Transverse colon (tissue), 4 donors: ENCODE data around the gene GP1BB. TPM values are rescaled to one million over a fixed set of nuclear protein-coding genes. Genes with fewer than 3 reads are reported as not detected.
"Not testable (repeated sequence)": the region's sequence is repeated elsewhere in the genome, so short reads cannot be mapped to it uniquely, and the experiment has no call there.

Experiments
- DNase-seq: peaks from one replicate; pipeline ENCODE4 v3.0.0-alpha.2; 2019
- H3K27ac ChIP-seq, 4 donors: fragments of 200-600 bp; sonication (generic); 2 replicates each; pipeline ENCODE4 v1.5.1; 2016 to 2018; ENCODE audit warnings: inconsistent platforms in 4 of 4
- H3K27me3 ChIP-seq: fragments of 200-600 bp; sonication (generic); 2 replicates; pipeline ENCODE4 v1.5.1; 2017; ENCODE audit warnings: inconsistent platforms
- H3K36me3 ChIP-seq, 4 donors: fragments of 200-600 bp; sonication (generic); 2 replicates each; pipeline ENCODE4 v1.5.1; 2017 to 2019; ENCODE audit warnings: inconsistent platforms in 4 of 4
- H3K4me1 ChIP-seq, 4 donors: fragments of 200-600 bp; sonication (generic); 2 replicates each; pipeline ENCODE4 v1.5.1; 2017 to 2020; ENCODE audit warnings: inconsistent platforms in 4 of 4
- H3K4me3 ChIP-seq, 4 donors: fragments of 200-600 bp; sonication (generic); 1 replicate in 1 of 4; 2 replicates in 3 of 4; pipeline versions ENCODE4 v1.5.1 to v1.6.1; 2017 to 2019; ENCODE audit warnings: inconsistent platforms in 4 of 4
- H3K9me3 ChIP-seq, 2 donors: fragments of 200-600 bp; sonication (generic); 2 replicates each; pipeline ENCODE4 v1.5.1; 2017 to 2019; ENCODE audit warnings: inconsistent platforms in 2 of 2
- CTCF ChIP-seq, 5 experiments: fragments of 200-600 bp in 3 of 5; fragments of 450-650 bp in 2 of 5; sonication (generic) in 3 of 5; IDR thresholded peaks; 1 replicate in 2 of 5; 2 replicates in 3 of 5; pipeline ENCODE4 v1.5.1; 2016 to 2017; ENCODE audit warnings: antibody characterized with exemption in 5 of 5, inconsistent platforms in 3 of 5, mild to moderate bottlenecking in 2 of 5, moderate library complexity in 1 of 5
- EP300 ChIP-seq: sonication (generic); formaldehyde crosslinking; IDR thresholded peaks from one replicate; pipeline ENCODE4 v1.6.1; 2017; ENCODE audit warnings: antibody characterized with exemption, low read depth
- POLR2A ChIP-seq: fragments of 450-650 bp; IDR thresholded peaks from one replicate; pipeline ENCODE4 v1.6.1; 2016; ENCODE audit warnings: antibody characterized with exemption, mild to moderate bottlenecking, moderate library complexity
- POLR2AphosphoS5 ChIP-seq, 3 donors: sonication (generic); formaldehyde crosslinking; IDR thresholded peaks; one replicate each; pipeline ENCODE4 v1.6.1; 2016; ENCODE audit warnings: antibody characterized with exemption in 3 of 3
- WGBS, 2 donors: methylation state at CpG; one replicate each; pipeline ENCODE4 v1.1.5; 2018; ENCODE audit warnings: low coverage in 1 of 2; 5-methylcytosine and 5-hydroxymethylcytosine counted together
- in situ Hi-C, 4 donors: fragments of 200-750 bp; cut with MboI; loops; one replicate each; pipeline versions ENCODE4 v1.15.0 to v1.15.1; 2017; ENCODE audit warnings: low sequenced_read_pairs in 3 of 4, low pct_ligation_motif_present in 1 of 4, low pct_unique_long_range_greater_than_20kb in 1 of 4
- intact Hi-C: fragments of 100-400 bp; cut with DNase I; formaldehyde crosslinking; loops from one replicate; pipeline ENCODE4 v1.15.1; 2023; ENCODE audit warnings: low total_unique reads
- total RNA-seq, 4 donors: library from RNA; depleted of rRNA; stranded (reverse); fragments of >200 nt; gene quantifications; one replicate each; pipeline ENCODE4 v1.1.0, GENCODE V29; 2016

Gene GP1BB
- total RNA-seq, 4 donors from 2014 or later: 0.41 to 10.3 (median 1.8) TPM

- DNase-seq: no peak
- H3K4me1 ChIP-seq: peaks cover 0 to 12% (median 9%) of the 10 kb centered on the region in 4 donors
- no peak overlapping the region for H3K27ac ChIP-seq
- intact Hi-C loops: no loop called here
- in situ Hi-C loops: no loop called here
- H3K9me3 ChIP-seq: no peaks in the 10 kb centered on the region
- no peaks in the 10 kb centered on the region for H3K36me3 ChIP-seq
- H3K27me3 ChIP-seq: peaks cover 63% of the 10 kb centered on the region
- no peak for TF ChIP-seq POLR2AphosphoS5 (IDR thresholded peaks at IDR 0.05)
- TF ChIP-seq POLR2A: no peak
- TF ChIP-seq CTCF (IDR thresholded peaks at IDR 0.05): no peak
- no peak for TF ChIP-seq EP300
- H3K4me3 ChIP-seq: peak overlapping the region in 2 of 4 donors; percentile 9 to 30
- WGBS, 2 donors: 33% methylated on average over 46 of the region's 89 CpGs; no CpG with 5 or more reads in 1 of the 2 donors
These were observed 866 bp downstream of the GP1BB start for GRCh38 chr22:19723983-19724827.

- in situ Hi-C loops (no loop called here), intact Hi-C loops (no loop called here)
- TF ChIP-seq POLR2A: no peak
- no peak for TF ChIP-seq POLR2AphosphoS5 (IDR thresholded peaks at IDR 0.05)
- TF ChIP-seq EP300: no peak
- TF ChIP-seq CTCF (IDR thresholded peaks at IDR 0.05): no peak
- Histone ChIP-seq H3K9me3 (no peaks in the 10 kb centered on the region), H3K4me1 (peaks cover 0 to 12% (median 9%) of the 10 kb centered on the region in 4 donors), H3K27ac (no peak overlapping the region), H3K27me3 (peaks cover 54% of the 10 kb centered on the region), H3K36me3 (no peaks in the 10 kb centered on the region), H3K4me3 (no peak overlapping the region)
- no peak for DNase-seq
- 76 to 84% methylated on average over 36 to 45 of the region's 45 CpGs for WGBS, 2 donors
These were observed 1.8 kb downstream of the GP1BB start for GRCh38 chr22:19724927-19725661.

GRCh38 chr22:19726064-19726788 lies 2.9 kb downstream of the GP1BB start:
- H3K27me3 ChIP-seq: peaks cover 44% of the 10 kb centered on the region
- WGBS, 2 donors: 89 to 94% methylated on average over 20 to 95 of the region's 96 CpGs
- intact Hi-C loops: not testable (repeated sequence)

GRCh38 chr22:19727310-19728150 lies 4.2 kb downstream of the GP1BB start:
- Histone ChIP-seq H3K36me3 (no peaks in the 10 kb centered on the region), H3K4me1 (peaks cover 0 to 20% (median 16%) of the 10 kb centered on the region in 4 donors), H3K4me3 (no peak overlapping the region), H3K27me3 (peaks cover 37% of the 10 kb centered on the region), H3K9me3 (no peaks in the 10 kb centered on the region), H3K27ac (no peak overlapping the region)
- 72 to 77% methylated on average over 20 to 61 of the region's 61 CpGs for WGBS, 2 donors
- TF ChIP-seq POLR2AphosphoS5 (IDR thresholded peaks at IDR 0.05): no peak
- in situ Hi-C loops (no loop called here), intact Hi-C loops (no loop called here)
- DNase-seq: no peak

More at GRCh38 chr22:19726064-19726788, 2.9 kb downstream of the GP1BB start:
- H3K36me3 ChIP-seq, DNase-seq, H3K9me3 ChIP-seq, in situ Hi-C loops, H3K27ac ChIP-seq, H3K4me3 ChIP-seq: not testable (repeated sequence)
- peaks cover 0 to 20% (median 16%) of the 10 kb centered on the region in 4 donors for H3K4me1 ChIP-seq
